Measurements from ENCODE around the gene INF2. TPM values are rescaled to one million over a fixed set of nuclear protein-coding genes. Genes with fewer than 3 reads are reported as not detected.

Gene INF2
- total RNA-seq, 1 donor from 2014 or later, result 26.6 TPM

- FAIRE-seq, result no peak
- Histone ChIP-seq H3K4me3 (ENCODE audit: low read depth, low read length) (no peak overlapping the region), H3K36me3 (ENCODE audit: control insufficient read depth, insufficient read depth, low read length) (peaks cover 10% of the 10 kb centered on the region), H3K27me3 (ENCODE audit: control insufficient read depth, insufficient read depth, low read length) (no peaks in the 10 kb centered on the region)
- no peak for DNase-seq (ENCODE audit: low read depth)
- TF ChIP-seq, protein P1, sequence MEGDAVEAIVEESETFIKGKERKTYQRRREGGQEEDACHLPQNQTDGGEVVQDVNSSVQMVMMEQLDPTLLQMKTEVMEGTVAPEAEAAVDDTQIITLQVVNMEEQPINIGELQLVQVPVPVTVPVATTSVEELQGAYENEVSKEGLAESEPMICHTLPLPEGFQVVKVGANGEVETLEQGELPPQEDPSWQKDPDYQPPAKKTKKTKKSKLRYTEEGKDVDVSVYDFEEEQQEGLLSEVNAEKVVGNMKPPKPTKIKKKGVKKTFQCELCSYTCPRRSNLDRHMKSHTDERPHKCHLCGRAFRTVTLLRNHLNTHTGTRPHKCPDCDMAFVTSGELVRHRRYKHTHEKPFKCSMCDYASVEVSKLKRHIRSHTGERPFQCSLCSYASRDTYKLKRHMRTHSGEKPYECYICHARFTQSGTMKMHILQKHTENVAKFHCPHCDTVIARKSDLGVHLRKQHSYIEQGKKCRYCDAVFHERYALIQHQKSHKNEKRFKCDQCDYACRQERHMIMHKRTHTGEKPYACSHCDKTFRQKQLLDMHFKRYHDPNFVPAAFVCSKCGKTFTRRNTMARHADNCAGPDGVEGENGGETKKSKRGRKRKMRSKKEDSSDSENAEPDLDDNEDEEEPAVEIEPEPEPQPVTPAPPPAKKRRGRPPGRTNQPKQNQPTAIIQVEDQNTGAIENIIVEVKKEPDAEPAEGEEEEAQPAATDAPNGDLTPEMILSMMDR (IDR thresholded peaks at IDR 0.05; ENCODE audit: insufficient read depth, low read length, severe bottlenecking), result no peak
Observed at GRCh38 chr14:104767634-104767918, 78.2 kb downstream of the INF2 start.

DNA sequence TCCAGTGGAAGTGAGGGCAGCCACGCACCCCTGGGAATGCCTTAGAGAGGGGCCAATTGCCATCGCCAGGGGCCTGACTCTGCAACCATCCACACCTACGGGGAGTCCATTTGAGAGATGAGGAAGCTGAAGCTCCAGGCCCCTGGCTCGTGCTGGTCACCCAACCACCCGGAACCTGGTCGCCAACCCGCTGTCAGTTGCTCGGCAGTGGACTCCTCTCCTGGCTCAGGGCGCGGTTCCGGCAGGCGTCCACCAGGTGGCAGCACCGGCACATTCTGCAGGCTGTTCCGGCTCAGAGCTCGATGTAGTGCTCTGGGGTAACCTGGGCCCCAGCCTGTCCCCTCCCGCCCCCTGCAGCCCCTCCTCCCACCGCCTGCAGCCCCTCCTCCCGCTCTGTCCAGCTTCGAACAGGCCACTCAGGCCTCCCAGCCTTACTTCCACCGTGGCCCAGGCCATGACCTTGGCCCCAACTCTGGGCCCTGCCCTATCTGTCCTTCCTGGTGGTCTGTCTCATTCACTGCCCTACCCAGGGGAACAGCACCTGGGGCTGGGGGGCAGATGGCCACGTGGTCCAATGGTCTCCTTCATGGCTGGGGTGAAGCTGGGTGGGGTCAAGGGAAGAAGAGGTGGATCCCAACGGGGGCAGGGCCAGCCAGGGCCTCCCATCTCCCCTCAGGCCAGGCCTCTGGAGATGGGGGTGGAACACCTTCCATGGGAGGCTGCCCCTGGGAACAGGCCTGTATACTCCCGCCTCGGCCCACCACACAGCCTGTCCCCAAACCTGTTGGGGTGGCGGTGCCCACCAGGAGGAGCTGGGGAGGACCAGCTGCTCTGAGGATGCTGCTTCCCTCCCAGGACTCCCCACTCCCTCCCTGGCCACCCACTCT is 79.3 kb downstream of the INF2 start:
- DNase-seq (ENCODE audit: low read depth) (peak; percentile 52), FAIRE-seq (no peak)
- Histone ChIP-seq H3K27me3 (ENCODE audit: control insufficient read depth, insufficient read depth, low read length) (no peaks in the 10 kb centered on the region), H3K36me3 (ENCODE audit: control insufficient read depth, insufficient read depth, low read length) (peaks cover 17% of the 10 kb centered on the region), H3K4me3 (ENCODE audit: low read depth, low read length) (no peak overlapping the region)
- TF ChIP-seq, protein P1 (IDR thresholded peaks at IDR 0.05; ENCODE audit: insufficient read depth, low read length, severe bottlenecking), result peak; percentile 93

GRCh38 chr14:104769324-104770071 is 80.1 kb downstream of the INF2 start:
- no peak for FAIRE-seq
- TF ChIP-seq, protein P1 (IDR thresholded peaks at IDR 0.05; ENCODE audit: insufficient read depth, low read length, severe bottlenecking), result no peak

GRCh38 chr14:104770072-104770579 is 80.7 kb downstream of the INF2 start:
- FAIRE-seq (no peak), DNase-seq (ENCODE audit: low read depth) (no peak)
- H3K4me3 ChIP-seq (ENCODE audit: low read depth, low read length), result no peak overlapping the region
- TF ChIP-seq, protein P1 (IDR thresholded peaks at IDR 0.05; ENCODE audit: insufficient read depth, low read length, severe bottlenecking), result no peak
- H3K27me3 ChIP-seq (ENCODE audit: control insufficient read depth, insufficient read depth, low read length), result no peaks in the 10 kb centered on the region
- peaks cover 20% of the 10 kb centered on the region for H3K36me3 ChIP-seq (ENCODE audit: control insufficient read depth, insufficient read depth, low read length)

More at GRCh38 chr14:104769324-104770071, 80.1 kb downstream of the INF2 start:
- DNase-seq (ENCODE audit: low read depth), result no peak
- Histone ChIP-seq H3K27me3 (ENCODE audit: control insufficient read depth, insufficient read depth, low read length) (no peaks in the 10 kb centered on the region), H3K36me3 (ENCODE audit: control insufficient read depth, insufficient read depth, low read length) (peaks cover 17% of the 10 kb centered on the region), H3K4me3 (ENCODE audit: low read depth, low read length) (no peak overlapping the region)

GRCh38 chr14:104770851-104771272 is 81.4 kb downstream of the INF2 start:
- Histone ChIP-seq H3K36me3 (ENCODE audit: control insufficient read depth, insufficient read depth, low read length) (peaks cover 25% of the 10 kb centered on the region), H3K27me3 (ENCODE audit: control insufficient read depth, insufficient read depth, low read length) (no peaks in the 10 kb centered on the region), H3K4me3 (ENCODE audit: low read depth, low read length) (no peak overlapping the region)
- no peak for DNase-seq (ENCODE audit: low read depth)
- no peak for FAIRE-seq
- TF ChIP-seq, protein P1 (IDR thresholded peaks at IDR 0.05; ENCODE audit: insufficient read depth, low read length, severe bottlenecking), result peak; percentile 60
